HG02884 (cell line): ENCODE data around the gene PTRH1.

Experiments
- ATAC-seq: cut with Tn5 transposase; IDR thresholded peaks from one replicate; pipeline ENCODE4 v1.9.1; 2021; ENCODE audit warnings: mild to moderate bottlenecking, moderate library complexity; ENCODE audit not compliant: unreplicated experiment

Gene PTRH1

GRCh38 chr9:127721391-127721821 lies 5.9 kb upstream of the PTRH1 start:
- ATAC-seq = no peak

DNA sequence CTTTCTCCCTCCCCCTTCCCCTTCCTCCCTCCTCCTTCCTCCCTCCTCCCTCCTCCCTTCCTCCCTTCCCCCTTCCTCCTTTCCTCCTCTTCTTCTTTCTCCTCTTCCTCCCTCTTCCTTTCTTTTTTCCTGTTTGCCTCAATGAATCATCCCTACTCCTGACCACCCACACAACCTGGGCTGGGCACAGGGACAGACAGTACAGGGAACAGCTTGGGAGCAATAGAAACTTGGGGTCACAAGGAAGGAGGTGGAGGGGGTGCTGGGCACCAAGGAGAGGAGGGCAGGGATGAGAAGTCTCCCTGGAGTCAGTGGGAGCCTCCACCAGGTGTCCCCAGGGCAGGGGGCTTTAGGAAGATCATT lies 5.4 kb upstream of the PTRH1 start:
- no peak for ATAC-seq

- ATAC-seq = no peak
Measured at GRCh38 chr9:127720031-127720864, 4.8 kb upstream of the PTRH1 start.

- ATAC-seq = no peak
Measured at GRCh38 chr9:127717766-127718165, 2.3 kb upstream of the PTRH1 start.

GRCh38 chr9:127716412-127716811 lies 949 bp upstream of the PTRH1 start:
- no peak for ATAC-seq

- ATAC-seq = no peak
Measured at GRCh38 chr9:127714951-127715469, 453 bp downstream of the PTRH1 start.

DNA sequence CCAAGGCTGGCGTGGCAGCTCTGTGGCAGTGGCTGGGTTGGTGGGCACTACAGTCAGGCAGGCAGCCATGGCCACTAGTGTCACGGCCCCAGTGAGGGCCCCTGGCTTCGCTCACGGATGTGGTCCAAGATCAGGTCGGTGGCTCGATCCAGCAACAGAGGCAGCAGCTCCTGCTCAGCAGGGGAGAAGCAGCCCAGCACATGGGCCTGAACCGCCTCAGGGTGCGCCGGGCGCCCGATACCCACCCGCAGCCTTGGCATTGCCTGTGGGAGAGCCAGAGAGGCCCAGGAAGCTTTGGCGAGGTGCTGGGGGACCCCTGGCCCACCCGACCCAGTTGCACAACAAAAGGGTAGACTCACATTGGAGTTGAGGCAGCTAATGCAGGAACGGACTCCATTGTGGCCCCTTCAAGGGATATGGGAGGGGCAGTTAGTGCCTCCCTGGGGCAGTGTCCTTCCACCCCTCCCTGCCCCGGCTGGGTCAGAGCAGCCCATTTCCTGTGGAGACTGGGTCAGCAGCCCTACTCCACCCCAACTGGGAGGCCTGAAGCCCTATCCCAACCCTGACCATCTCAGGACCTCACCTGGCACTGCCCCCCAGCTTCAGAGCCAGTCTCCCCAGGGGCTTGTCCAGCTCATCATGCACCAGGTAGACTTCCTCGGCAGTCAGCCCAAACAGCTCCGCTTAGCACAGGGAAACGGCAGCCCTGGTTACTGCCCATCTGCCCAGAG lies 1.3 kb downstream of the PTRH1 start:
- ATAC-seq = no peak

GRCh38 chr9:127712867-127713266 lies 2.6 kb downstream of the PTRH1 start:
- no peak for ATAC-seq

- no peak for ATAC-seq
Measured at GRCh38 chr9:127712371-127712770, 3.1 kb downstream of the PTRH1 start.

- ATAC-seq = no peak
Measured at GRCh38 chr9:127711831-127712274, 3.6 kb downstream of the PTRH1 start.

GRCh38 chr9:127711226-127711701 lies 4.2 kb downstream of the PTRH1 start:
- no peak for ATAC-seq

GRCh38 chr9:127710204-127710783 lies 5.2 kb downstream of the PTRH1 start:
- no peak for ATAC-seq

GRCh38 chr9:127708952-127709587 lies 6.4 kb downstream of the PTRH1 start:
- ATAC-seq = no peak

GRCh38 chr9:127707766-127708165 lies 7.7 kb downstream of the PTRH1 start:
- ATAC-seq = no peak

DNA sequence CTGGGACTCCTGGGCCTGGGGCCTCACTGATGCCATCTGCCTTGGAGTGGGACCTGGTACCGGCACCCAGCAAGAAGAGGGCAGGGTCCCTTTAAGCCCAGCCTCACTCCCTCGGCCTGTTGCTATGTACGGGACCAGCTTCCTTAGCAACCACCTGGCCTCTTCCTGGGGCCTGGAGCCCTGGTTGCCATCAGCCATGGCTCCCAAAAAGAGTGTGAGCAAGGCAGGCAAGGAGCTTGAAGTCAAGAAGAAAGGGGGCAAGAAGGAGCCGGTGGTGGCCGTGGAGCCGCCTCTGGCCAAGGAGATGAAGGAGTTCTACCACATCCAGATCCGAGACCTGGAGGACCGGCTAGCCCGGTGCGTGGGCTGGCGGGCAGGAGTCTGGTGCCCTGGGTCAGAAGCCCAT lies 8.6 kb downstream of the PTRH1 start, which contains the start of gene CFAP157:
Gene CFAP157, plus strand, starts transcription at position 153 of the 406 bp plus-strand sequence. Its CDS starts 44 bp downstream, at position 197.
- no peak for ATAC-seq

GRCh38 chr9:127705577-127706379 lies 9.7 kb downstream of the PTRH1 start:
- no peak for ATAC-seq

DNA sequence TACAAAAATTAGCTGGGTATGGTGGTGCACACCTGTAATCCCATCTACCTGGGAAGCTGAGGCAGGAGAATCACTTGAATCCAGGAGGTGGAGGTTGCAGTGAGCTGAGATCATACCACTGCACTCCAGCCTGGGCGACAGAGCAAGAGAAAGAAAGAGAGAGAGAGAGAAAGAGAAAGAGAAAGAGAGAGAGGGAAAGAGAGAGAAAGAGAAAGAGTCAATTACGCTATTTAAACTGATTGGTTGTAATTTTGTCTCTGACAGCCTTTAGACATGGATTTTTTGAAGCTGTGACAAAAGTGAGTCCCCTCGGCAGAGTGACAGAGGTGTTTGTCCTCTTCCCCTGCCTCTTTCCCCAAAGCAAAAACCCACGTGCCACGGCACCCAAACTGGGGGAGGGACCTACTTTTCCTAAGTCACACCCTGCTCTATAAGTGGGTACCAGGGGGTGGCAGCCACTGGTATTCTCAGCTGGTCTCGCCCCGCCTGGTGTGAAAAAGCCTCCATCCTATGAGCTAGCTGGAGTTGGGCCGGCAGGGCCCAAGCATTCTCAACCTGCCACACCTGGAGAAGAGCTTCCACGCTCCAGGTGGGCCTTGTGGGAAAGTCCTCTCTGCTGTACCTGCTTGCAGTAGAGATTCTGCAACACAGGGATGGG lies 12.0 kb downstream of the PTRH1 start:
- ATAC-seq = no peak

- no peak for ATAC-seq
Measured at GRCh38 chr9:127700594-127701255, 14.7 kb downstream of the PTRH1 start.

DNA sequence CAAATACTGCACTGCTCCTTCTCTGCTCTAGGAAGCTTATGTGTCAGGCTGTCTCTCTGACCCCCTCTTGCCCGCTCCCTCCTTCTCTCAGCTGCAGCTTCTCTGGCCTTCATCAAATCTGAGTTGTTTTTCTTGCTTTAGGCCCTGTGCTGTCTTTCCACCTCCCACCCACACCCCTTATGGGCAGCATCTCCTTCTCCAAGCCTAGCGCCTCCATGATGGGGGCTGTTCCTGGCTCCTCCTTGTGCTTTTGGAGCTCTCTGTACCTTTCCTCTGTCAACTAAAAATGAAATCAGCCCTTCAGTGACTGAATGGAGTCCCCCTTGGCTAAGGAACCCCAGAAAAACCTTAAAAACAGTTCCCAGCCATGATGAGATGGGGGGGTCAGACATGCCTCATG lies 15.3 kb downstream of the PTRH1 start:
- ATAC-seq = no peak
